A549 (cell line): ENCODE data around the gene DSCAML1. TPM values are rescaled to one million over a fixed set of nuclear protein-coding genes. Genes with fewer than 3 reads are reported as not detected.

Experiments
- ATAC-seq, 2 experiments: fragments of 200-7000 bp in 1 of 2; fragments of >200 bp in 1 of 2; cut with Nextera tagmentation in 1 of 2; cut with Tn5 transposase in 1 of 2; 3 replicates each; pipeline versions ENCODE4 v1.8.0 to v1.9.1; 2018 to 2020; ENCODE audit warnings: mild to moderate bottlenecking in 1 of 2, moderate library complexity in 1 of 2
- CTCF ChIA-PET: fragments of 300-600 bp; sonication (Branson Sonifier 250); formaldehyde crosslinking; extraction: SDS; loops from one replicate; lab custom pipeline; 2021; ENCODE audit warnings: antibody characterized with exemption, inconsistent platforms; lab: Yijun Ruan, JAX
- POLR2A ChIA-PET: fragments of 350-600 bp; formaldehyde crosslinking; extraction: SDS; loops from one replicate; lab custom pipeline; 2021; ENCODE audit warnings: antibody characterized with exemption, inconsistent platforms; lab: Yijun Ruan, JAX
- DNase-seq, 2 experiments: peaks; one replicate each; pipeline versions ENCODE4 v3.0.0 to v3.0.0-alpha.2; 2011 to 2016; ENCODE audit warnings: low read depth in 1 of 2, low spot score in 1 of 2
- FAIRE-seq: peaks from 2 replicates; lab custom pipeline; 2011; peaks lifted over from hg19 to GRCh38; lab: Jason Lieb, UNC
- H3K27ac ChIP-seq, 2 experiments: fragments of >200 bp; sonication (Bioruptor Twin); formaldehyde crosslinking; 3 replicates each; pipeline ENCODE4 v1.5.1; 2016 to 2017
- H3K4me1 ChIP-seq: fragments of >200 bp; sonication (Bioruptor Twin); formaldehyde crosslinking; 3 replicates; pipeline ENCODE4 v1.6.1; 2016
- H3K4me2 ChIP-seq: fragments of >200 bp; sonication (Bioruptor Twin); formaldehyde crosslinking; 3 replicates; pipeline ENCODE4 v1.6.1; 2016
- H3K4me3 ChIP-seq: fragments of >200 bp; sonication (Bioruptor Twin); formaldehyde crosslinking; 3 replicates; pipeline ENCODE4 v1.5.1; 2016
- H3K9me3 ChIP-seq: fragments of >200 bp; sonication (Bioruptor Twin); formaldehyde crosslinking; 3 replicates; pipeline ENCODE4 v1.6.1; 2016
- FOXS1 ChIP-seq: fragments of 250-450 bp; sonication (Bioruptor Pico); IDR thresholded peaks from 2 replicates; pipeline ENCODE4 v1.5.0; 2020; ENCODE audit warnings: mild to moderate bottlenecking, moderate library complexity
- GATA3 ChIP-seq: IDR thresholded peaks from 2 replicates; pipeline ENCODE4 v1.6.1; 2012; ENCODE audit warnings: borderline replicate concordance
- HOXB13 ChIP-seq: fragments of 250-450 bp; sonication (Bioruptor Pico); IDR thresholded peaks from 2 replicates; pipeline ENCODE4 v1.5.0; 2020; ENCODE audit warnings: low read depth, mild to moderate bottlenecking, moderate library complexity
- JUN ChIP-seq, 2 experiments: fragments of >200 bp; sonication (Bioruptor Twin); formaldehyde crosslinking; IDR thresholded peaks; 2 replicates in 1 of 2; 3 replicates in 1 of 2; pipeline ENCODE4 v1.6.1; 2016 to 2017
- JUNB ChIP-seq: fragments of >200 bp; sonication (Bioruptor Twin); formaldehyde crosslinking; IDR thresholded peaks from 2 replicates; pipeline ENCODE4 v1.6.1; 2016
- KDM1A ChIP-seq: fragments of 200-600 bp; sonication (generic); IDR thresholded peaks from 2 replicates; pipeline ENCODE4 v1.6.1; 2016; ENCODE audit warnings: low read depth, mild to moderate bottlenecking
- NFE2L2 ChIP-seq: fragments of 150-350 bp; conservative IDR thresholded peaks from 2 replicates; pipeline ENCODE4 v1.6.1; 2014; ENCODE audit warnings: low read length
- NPAS2 ChIP-seq: fragments of 250-450 bp; sonication (Bioruptor Pico); IDR thresholded peaks from 2 replicates; pipeline ENCODE4 v1.8.0; 2022; ENCODE audit warnings: mild to moderate bottlenecking, moderate library complexity, borderline replicate concordance
- RAD21 ChIP-seq, 2 experiments: fragments of >200 bp in 1 of 2; sonication (Bioruptor Twin) in 1 of 2; formaldehyde crosslinking in 1 of 2; IDR thresholded peaks in 1 of 2; conservative IDR thresholded peaks in 1 of 2; 2 replicates in 1 of 2; 3 replicates in 1 of 2; pipeline ENCODE4 v1.6.1; 2012 to 2018; ENCODE audit warnings: inconsistent platforms in 1 of 2
- RNF2 ChIP-seq: fragments of 200-600 bp; sonication (generic); IDR thresholded peaks from 2 replicates; pipeline ENCODE4 v1.6.1; 2016; ENCODE audit warnings: low read depth, mild to moderate bottlenecking, antibody characterized with exemption, moderate library complexity, borderline replicate concordance
- SMC3 ChIP-seq: fragments of >200 bp; sonication (Bioruptor Twin); formaldehyde crosslinking; IDR thresholded peaks from 3 replicates; pipeline ENCODE4 v1.6.1; 2018; ENCODE audit warnings: inconsistent platforms
- TFCP2L1 ChIP-seq: fragments of 250-450 bp; sonication (Bioruptor Pico); IDR thresholded peaks from 2 replicates; pipeline ENCODE4 v1.5.0; 2021; ENCODE audit warnings: mild to moderate bottlenecking
- USF2 ChIP-seq: fragments of 450-650 bp; IDR thresholded peaks from 2 replicates; pipeline ENCODE4 v1.6.1; 2014; ENCODE audit warnings: antibody characterized with exemption
- ZFP36 ChIP-seq: fragments of 450-650 bp; IDR thresholded peaks from 2 replicates; pipeline ENCODE4 v1.6.1; 2014; ENCODE audit warnings: borderline replicate concordance; ENCODE audit not compliant: partially characterized antibody
- ZNF302 ChIP-seq: fragments of 250-450 bp; sonication (Bioruptor Pico); IDR thresholded peaks from 2 replicates; pipeline ENCODE4 v1.9.0; 2021; ENCODE audit warnings: inconsistent platforms, mild to moderate bottlenecking, moderate library complexity
- WGBS: methylation state at CpG from one replicate; pipeline ENCODE4 v1.1.6; 2017; ENCODE audit errors: missing lambda C conversion rate; 5-methylcytosine and 5-hydroxymethylcytosine counted together
- polyA plus RNA-seq, 4 experiments: library from polyadenylated mRNA; depleted of rRNA in 3 of 4; stranded (reverse); fragments of >200 nt; fragmentation: RNase III in 1 of 4; extraction: RNeasy Plus Mini Kit Qiagen cat#74134 plus additional on column Dnase treatment in 1 of 4; gene quantifications; 2 replicates in 3 of 4; 3 replicates in 1 of 4; pipeline ENCODE4 v1.2.3, GENCODE V29; 2011 to 2017
- TF ChIP-seq, protein P1 (sequence below): fragments of >200 bp; sonication (Bioruptor Twin); formaldehyde crosslinking; IDR thresholded peaks from 3 replicates; pipeline ENCODE4 v1.5.1; 2016
- TF ChIP-seq, protein P2 (sequence below): IDR thresholded peaks from 2 replicates; pipeline ENCODE4 v1.6.1; 2012
- TF ChIP-seq, protein P3 (sequence below): fragments of 250-450 bp; sonication (Bioruptor Pico); IDR thresholded peaks from 2 replicates; pipeline ENCODE4 v1.5.0; 2020; ENCODE audit warnings: low read depth, mild to moderate bottlenecking, moderate library complexity

Gene DSCAML1
- polyA plus RNA-seq, 2 of the 4 experiments (the other 2 are of a cell fraction) = 0.12 to 0.31 TPM

GRCh38 chr11:117836077-117836960, 39.3 kb upstream of the DSCAML1 start (continued):
- TF ChIP-seq FOXS1 = no peak
- TF ChIP-seq SMC3 = no peak
- no peak for TF ChIP-seq GATA3
- TF ChIP-seq, protein P1, sequence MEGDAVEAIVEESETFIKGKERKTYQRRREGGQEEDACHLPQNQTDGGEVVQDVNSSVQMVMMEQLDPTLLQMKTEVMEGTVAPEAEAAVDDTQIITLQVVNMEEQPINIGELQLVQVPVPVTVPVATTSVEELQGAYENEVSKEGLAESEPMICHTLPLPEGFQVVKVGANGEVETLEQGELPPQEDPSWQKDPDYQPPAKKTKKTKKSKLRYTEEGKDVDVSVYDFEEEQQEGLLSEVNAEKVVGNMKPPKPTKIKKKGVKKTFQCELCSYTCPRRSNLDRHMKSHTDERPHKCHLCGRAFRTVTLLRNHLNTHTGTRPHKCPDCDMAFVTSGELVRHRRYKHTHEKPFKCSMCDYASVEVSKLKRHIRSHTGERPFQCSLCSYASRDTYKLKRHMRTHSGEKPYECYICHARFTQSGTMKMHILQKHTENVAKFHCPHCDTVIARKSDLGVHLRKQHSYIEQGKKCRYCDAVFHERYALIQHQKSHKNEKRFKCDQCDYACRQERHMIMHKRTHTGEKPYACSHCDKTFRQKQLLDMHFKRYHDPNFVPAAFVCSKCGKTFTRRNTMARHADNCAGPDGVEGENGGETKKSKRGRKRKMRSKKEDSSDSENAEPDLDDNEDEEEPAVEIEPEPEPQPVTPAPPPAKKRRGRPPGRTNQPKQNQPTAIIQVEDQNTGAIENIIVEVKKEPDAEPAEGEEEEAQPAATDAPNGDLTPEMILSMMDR = no peak
- no peak for TF ChIP-seq RNF2
- no peak for TF ChIP-seq JUN (IDR thresholded peaks at IDR 0.05)
- no peak for TF ChIP-seq HOXB13 (CRISPR knock-in tag)

- FAIRE-seq = no peak
- no peak for ATAC-seq
- CTCF ChIA-PET = interaction anchor here (1.4 to 5.0 kb wide), 4 partner anchors 8 to 410 kb away, joined by 4 to 24 read pairs (median 12); partner anchors contain the start of gene FXYD2
- Histone ChIP-seq H3K4me2 (no peak overlapping the region), H3K9me3 (no peaks in the 10 kb centered on the region)
- no peak for TF ChIP-seq KDM1A
- no peak for TF ChIP-seq RNF2
- TF ChIP-seq TFCP2L1 (CRISPR knock-in tag) = no peak
- TF ChIP-seq NPAS2 = no peak
- TF ChIP-seq JUNB = no peak
- TF ChIP-seq, protein P2, sequence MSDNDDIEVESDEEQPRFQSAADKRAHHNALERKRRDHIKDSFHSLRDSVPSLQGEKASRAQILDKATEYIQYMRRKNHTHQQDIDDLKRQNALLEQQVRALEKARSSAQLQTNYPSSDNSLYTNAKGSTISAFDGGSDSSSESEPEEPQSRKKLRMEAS = no peak
- TF ChIP-seq, all 56 proteins: peak for 0
- no peak for DNase-seq
- no peak overlapping the region for H3K27ac ChIP-seq
- no peak overlapping the region for H3K4me3 ChIP-seq
- peaks cover 3% of the 10 kb centered on the region; the same call in 1 of the 3 replicates for H3K4me1 ChIP-seq
- WGBS = 89% methylated on average over 8 of the region's 8 CpGs
- POLR2A ChIA-PET = no interaction called here
These were observed 38.6 kb upstream of the DSCAML1 start for GRCh38 chr11:117835576-117835975.

DNA sequence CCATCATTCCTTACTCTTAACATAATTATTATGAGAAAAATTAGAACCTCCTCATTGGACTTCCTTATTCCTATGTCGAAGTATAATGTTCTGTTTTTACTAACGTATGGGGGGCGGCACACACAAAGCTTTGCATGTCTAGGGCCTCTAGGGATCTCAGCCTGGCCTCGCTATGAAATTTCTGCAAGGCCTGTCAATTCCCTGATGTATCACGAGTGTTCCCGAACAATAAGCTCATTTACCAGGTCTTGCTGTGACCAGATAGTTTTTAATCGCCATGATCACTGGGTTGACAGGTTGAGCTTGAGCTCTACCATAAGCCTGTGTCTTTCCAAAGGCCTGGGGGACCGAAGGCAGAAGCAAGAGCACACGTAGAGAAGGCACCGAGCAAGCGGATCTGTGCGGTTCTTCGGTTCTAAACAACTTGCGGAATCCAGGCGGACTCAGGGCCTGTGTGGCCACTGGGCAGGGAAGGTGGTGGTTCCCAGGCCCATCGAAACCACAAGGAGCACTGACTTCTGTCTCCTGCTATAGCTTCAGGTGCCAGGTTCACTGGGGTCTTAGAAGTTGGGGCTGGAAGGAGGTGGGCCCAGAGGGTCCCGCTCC, 37.9 kb upstream of the DSCAML1 start:
- H3K4me3 ChIP-seq = no peak overlapping the region
- ATAC-seq = no peak
- H3K4me1 ChIP-seq = peaks cover 5% of the 10 kb centered on the region; the same call in 1 of the 3 replicates
- FAIRE-seq = no peak
- H3K27ac ChIP-seq = no peak overlapping the region
- H3K4me2 ChIP-seq = no peak overlapping the region
- no peaks in the 10 kb centered on the region for H3K9me3 ChIP-seq
- 75% methylated on average over 9 of the region's 17 CpGs for WGBS
- POLR2A ChIA-PET = no interaction called here
- no peak for DNase-seq
- TF ChIP-seq, protein P3, sequence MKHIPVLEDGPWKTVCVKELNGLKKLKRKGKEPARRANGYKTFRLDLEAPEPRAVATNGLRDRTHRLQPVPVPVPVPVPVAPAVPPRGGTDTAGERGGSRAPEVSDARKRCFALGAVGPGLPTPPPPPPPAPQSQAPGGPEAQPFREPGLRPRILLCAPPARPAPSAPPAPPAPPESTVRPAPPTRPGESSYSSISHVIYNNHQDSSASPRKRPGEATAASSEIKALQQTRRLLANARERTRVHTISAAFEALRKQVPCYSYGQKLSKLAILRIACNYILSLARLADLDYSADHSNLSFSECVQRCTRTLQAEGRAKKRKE (CRISPR knock-in tag) = no peak
- TF ChIP-seq TFCP2L1 (CRISPR knock-in tag) (no peak), USF2 (no peak), ZNF302 (CRISPR knock-in tag) (no peak), NFE2L2 (no peak), RAD21 (conservative IDR thresholded peaks at IDR 0.05 in 1 of 2, IDR thresholded peaks at IDR 0.05 in 1 of 2) (no peak), ZFP36 (no peak), KDM1A (no peak)
- TF ChIP-seq, protein P1 = no peak
- CTCF ChIA-PET = interaction anchor here (1.0 to 5.0 kb wide), 6 partner anchors 9 to 409 kb away, joined by 3 to 37 read pairs (median 12); partner anchors contain the start of gene FXYD2
